OCI-LY1 (cell line): ENCODE data around the gene DDI2.

ENCODE experiments used
- H2AFZ ChIP-seq: fragments of 200-600 bp; sonication (generic), shearing (Covaris generic); 2 replicates; pipeline ENCODE4 v1.6.0; 2014; ENCODE audit warnings: antibody characterized with exemption, mild to moderate bottlenecking, low read length
- H3F3A ChIP-seq: fragments of 200-600 bp; sonication (generic), shearing (Covaris generic); 2 replicates; pipeline ENCODE4 v1.6.0; 2014; ENCODE audit warnings: mild to moderate bottlenecking, antibody characterized with exemption, low read length, moderate library complexity; ENCODE audit not compliant: insufficient read depth
- H3K27ac ChIP-seq: fragments of 200-600 bp; sonication (generic); 2 replicates; pipeline ENCODE4 v1.5.1; 2014; ENCODE audit warnings: low read length, mixed run types, mild to moderate bottlenecking, low read depth; ENCODE audit not compliant: poor library complexity, severe bottlenecking
- H3K27me3 ChIP-seq: fragments of 200-600 bp; sonication (generic); 2 replicates; pipeline ENCODE4 v1.6.0; 2014; ENCODE audit warnings: antibody characterized with exemption, mild to moderate bottlenecking, low read length, moderate library complexity; ENCODE audit not compliant: insufficient read depth
- H3K36me3 ChIP-seq: fragments of 200-600 bp; sonication (generic); 2 replicates; pipeline ENCODE4 v1.6.1; 2014; ENCODE audit warnings: mild to moderate bottlenecking, antibody characterized with exemption, low read length, moderate library complexity, mixed read lengths; ENCODE audit not compliant: insufficient read depth
- H3K4me1 ChIP-seq: fragments of 200-600 bp; sonication (generic); 2 replicates; pipeline ENCODE4 v1.5.1; 2014; ENCODE audit warnings: mild to moderate bottlenecking, low read length, moderate library complexity; ENCODE audit not compliant: insufficient read depth, severe bottlenecking
- H3K4me2 ChIP-seq: fragments of 200-600 bp; sonication (generic), shearing (Covaris generic); 2 replicates; pipeline ENCODE4 v1.6.1; 2014; ENCODE audit warnings: low read length
- H3K4me3 ChIP-seq: fragments of 200-600 bp; sonication (generic); 2 replicates; pipeline ENCODE4 v1.5.1; 2014; ENCODE audit warnings: low read length, low read depth, mild to moderate bottlenecking, mixed read lengths; ENCODE audit not compliant: poor library complexity, severe bottlenecking
- H3K79me2 ChIP-seq: fragments of 200-600 bp; shearing (Covaris generic); 2 replicates; pipeline ENCODE4 v1.6.1; 2016; ENCODE audit warnings: mixed run types, low read length, mixed read lengths; ENCODE audit not compliant: insufficient read depth
- H3K9ac ChIP-seq: fragments of 200-600 bp; sonication (generic), shearing (Covaris generic); 2 replicates; pipeline ENCODE4 v1.6.1; 2014; ENCODE audit warnings: mild to moderate bottlenecking, low read length, mixed read lengths
- H3K9me2 ChIP-seq: fragments of 200-600 bp; sonication (generic), shearing (Covaris generic); 2 replicates; pipeline ENCODE4 v1.6.1; 2014; ENCODE audit warnings: low read depth, mild to moderate bottlenecking, low read length, mixed read lengths
- H3K9me3 ChIP-seq: fragments of 200-600 bp; shearing (Covaris generic); 2 replicates; pipeline ENCODE4 v1.6.1; 2014; ENCODE audit warnings: low read length, mixed read lengths
- H4K20me1 ChIP-seq: fragments of 200-600 bp; sonication (generic), shearing (Covaris generic); 2 replicates; pipeline ENCODE4 v1.6.0; 2016; ENCODE audit warnings: mild to moderate bottlenecking, low read length; ENCODE audit not compliant: insufficient read depth
- EZH2 ChIP-seq: fragments of 200-600 bp; sonication (generic), shearing (Covaris generic); IDR thresholded peaks from 2 replicates; pipeline ENCODE4 v1.8.0; 2017; ENCODE audit warnings: borderline replicate concordance, mixed run types, mild to moderate bottlenecking, antibody characterized with exemption, low read length, moderate library complexity, mixed read lengths
- TF ChIP-seq, protein P1 (sequence below): fragments of 200-600 bp; sonication (generic), shearing (Covaris generic); IDR thresholded peaks from 2 replicates; pipeline ENCODE4 v1.5.1; 2017; ENCODE audit warnings: mild to moderate bottlenecking, antibody characterized with exemption, low read length, moderate library complexity, mixed read lengths

DDI2 gene

DNA sequence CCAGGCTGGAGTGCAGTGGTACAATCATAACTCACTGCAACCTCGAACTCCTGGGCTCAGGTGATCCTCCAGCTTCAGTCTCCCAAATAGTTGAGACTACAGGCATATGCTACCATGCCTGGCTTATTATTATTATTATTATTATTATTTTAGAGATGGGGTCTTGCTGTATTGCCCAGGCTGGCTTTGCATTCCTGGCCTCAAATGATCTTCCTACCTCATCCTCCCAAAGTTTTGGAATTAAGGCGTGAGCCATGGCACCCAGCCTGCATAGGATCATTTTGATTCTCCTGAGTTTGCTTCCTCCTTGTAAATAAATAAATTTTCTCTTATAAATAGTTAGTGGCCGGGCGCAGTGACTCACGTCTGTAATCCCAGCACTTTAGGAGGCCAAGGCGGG is 6.2 kb downstream of the DDI2 start:
- Histone ChIP-seq H3K9me3 (no peaks in the 10 kb centered on the region), H3K4me2 (no peak overlapping the region), H2AFZ (no peak overlapping the region), H3K36me3 (peaks cover 29% of the 10 kb centered on the region; the same call in 1 of the 2 replicates), H3K27ac (no peak overlapping the region), H3F3A (no peaks in the 10 kb centered on the region), H4K20me1 (peaks cover 2% of the 10 kb centered on the region; the same call in 1 of the 2 replicates), H3K9me2 (no peaks in the 10 kb centered on the region), H3K4me1 (peaks cover 58% of the 10 kb centered on the region), H3K79me2 (peaks cover 82% of the 10 kb centered on the region), H3K9ac (no peak overlapping the region), H3K27me3 (no peaks in the 10 kb centered on the region), H3K4me3 (no peak overlapping the region)
- TF ChIP-seq, protein P1, sequence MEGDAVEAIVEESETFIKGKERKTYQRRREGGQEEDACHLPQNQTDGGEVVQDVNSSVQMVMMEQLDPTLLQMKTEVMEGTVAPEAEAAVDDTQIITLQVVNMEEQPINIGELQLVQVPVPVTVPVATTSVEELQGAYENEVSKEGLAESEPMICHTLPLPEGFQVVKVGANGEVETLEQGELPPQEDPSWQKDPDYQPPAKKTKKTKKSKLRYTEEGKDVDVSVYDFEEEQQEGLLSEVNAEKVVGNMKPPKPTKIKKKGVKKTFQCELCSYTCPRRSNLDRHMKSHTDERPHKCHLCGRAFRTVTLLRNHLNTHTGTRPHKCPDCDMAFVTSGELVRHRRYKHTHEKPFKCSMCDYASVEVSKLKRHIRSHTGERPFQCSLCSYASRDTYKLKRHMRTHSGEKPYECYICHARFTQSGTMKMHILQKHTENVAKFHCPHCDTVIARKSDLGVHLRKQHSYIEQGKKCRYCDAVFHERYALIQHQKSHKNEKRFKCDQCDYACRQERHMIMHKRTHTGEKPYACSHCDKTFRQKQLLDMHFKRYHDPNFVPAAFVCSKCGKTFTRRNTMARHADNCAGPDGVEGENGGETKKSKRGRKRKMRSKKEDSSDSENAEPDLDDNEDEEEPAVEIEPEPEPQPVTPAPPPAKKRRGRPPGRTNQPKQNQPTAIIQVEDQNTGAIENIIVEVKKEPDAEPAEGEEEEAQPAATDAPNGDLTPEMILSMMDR = no peak
- TF ChIP-seq EZH2 = no peak

DNA sequence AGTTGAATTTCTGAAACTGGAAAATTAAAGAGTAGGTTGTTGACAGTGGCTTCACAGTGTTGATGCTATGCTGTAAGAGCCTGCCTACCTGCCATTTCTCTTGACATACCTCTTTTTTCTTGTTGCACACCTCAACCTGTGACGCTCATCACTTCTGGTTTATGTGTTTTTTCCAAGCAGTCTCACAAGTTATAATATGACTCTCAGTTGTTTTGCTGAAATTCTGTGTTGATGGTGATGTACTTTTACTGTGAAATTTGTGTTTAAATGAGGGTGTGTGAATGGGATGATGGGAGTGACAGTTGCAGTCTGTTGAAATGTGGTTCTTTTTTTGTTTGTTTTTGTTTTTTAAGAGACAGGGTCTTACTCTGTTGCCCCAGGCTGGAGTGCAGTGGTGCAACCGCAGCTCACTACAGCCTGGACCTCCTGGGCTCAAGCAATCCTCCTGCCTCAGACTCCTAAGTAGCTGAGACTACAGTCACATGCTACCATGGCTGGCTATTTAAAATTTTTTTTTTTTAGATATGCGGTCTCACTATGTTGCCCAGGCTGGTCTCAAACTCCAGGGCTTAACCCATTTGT is 7.0 kb downstream of the DDI2 start:
- H3F3A ChIP-seq = no peaks in the 10 kb centered on the region
- no peak overlapping the region for H3K9ac ChIP-seq
- H3K36me3 ChIP-seq = peaks cover 36% of the 10 kb centered on the region
- no peak overlapping the region for H3K27ac ChIP-seq
- no peaks in the 10 kb centered on the region for H3K27me3 ChIP-seq
- H3K4me2 ChIP-seq = no peak overlapping the region
- H3K4me3 ChIP-seq = no peak overlapping the region
- H2AFZ ChIP-seq = no peak overlapping the region
- H3K4me1 ChIP-seq = peaks cover 50% of the 10 kb centered on the region
- peaks cover 74% of the 10 kb centered on the region for H3K79me2 ChIP-seq
- H3K9me3 ChIP-seq = no peaks in the 10 kb centered on the region
- TF ChIP-seq EZH2 = no peak
- TF ChIP-seq, protein P1 = no peak
- peaks cover 2% of the 10 kb centered on the region; the same call in 1 of the 2 replicates for H4K20me1 ChIP-seq
- H3K9me2 ChIP-seq = no peaks in the 10 kb centered on the region

- Histone ChIP-seq H3K4me1 (peaks cover 39% of the 10 kb centered on the region), H4K20me1 (peaks cover 2% of the 10 kb centered on the region; the same call in 1 of the 2 replicates)
Measured at GRCh38 chr1:15625056-15625917, 8.0 kb downstream of the DDI2 start.

More at GRCh38 chr1:15625056-15625917, 8.0 kb downstream of the DDI2 start:
- no peak overlapping the region for H3K9ac ChIP-seq
- H2AFZ ChIP-seq = no peak overlapping the region
- H3F3A ChIP-seq = no peaks in the 10 kb centered on the region
- H3K9me2 ChIP-seq = no peaks in the 10 kb centered on the region
- H3K4me2 ChIP-seq = no peak overlapping the region
- peaks cover 63% of the 10 kb centered on the region for H3K79me2 ChIP-seq
- H3K27ac ChIP-seq = no peak overlapping the region
- H3K9me3 ChIP-seq = no peaks in the 10 kb centered on the region
- peaks cover 33% of the 10 kb centered on the region for H3K36me3 ChIP-seq
- no peaks in the 10 kb centered on the region for H3K27me3 ChIP-seq
- no peak overlapping the region for H3K4me3 ChIP-seq
- no peak for TF ChIP-seq EZH2
- TF ChIP-seq, protein P1 = no peak
